HepG2 (cell line): ENCODE data around the gene LSMEM2. TPM values are rescaled to one million over a fixed set of nuclear protein-coding genes. Genes with fewer than 3 reads are reported as not detected.
A peak's percentile ranks its signal among the peaks of the same experiment; 100 is the strongest.

ENCODE experiments used
- ARHGAP35 ChIP-seq: sonication (generic); formaldehyde crosslinking; IDR thresholded peaks from 2 replicates; pipeline ENCODE4 v1.9.0; 2022; ENCODE audit warnings: mild to moderate bottlenecking, inconsistent platforms, moderate library complexity, missing genetic modification reagents, borderline replicate concordance
- HNF1A ChIP-seq, 2 experiments: sonication (generic) in 1 of 2; formaldehyde crosslinking in 1 of 2; IDR thresholded peaks; 2 replicates each; pipeline versions ENCODE4 v1.4.0 to v1.6.1; 2016 to 2020; ENCODE audit warnings: borderline replicate concordance in 1 of 2, low read depth in 1 of 2, mild to moderate bottlenecking in 1 of 2, missing genetic modification reagents in 1 of 2
- MXD3 ChIP-seq: IDR thresholded peaks from 2 replicates; pipeline ENCODE4 v1.6.1; 2016; ENCODE audit warnings: mild to moderate bottlenecking, missing biosample characterization, missing genetic modification reagents
- MXD4 ChIP-seq: IDR thresholded peaks from 2 replicates; pipeline ENCODE4 v1.6.1; 2016; ENCODE audit warnings: mild to moderate bottlenecking, missing biosample characterization, missing genetic modification reagents
- POLR2A ChIP-seq, 2 experiments: IDR thresholded peaks; 2 replicates each; pipeline ENCODE4 v1.6.1; 2011; ENCODE audit warnings: low read depth in 2 of 2, low read length in 2 of 2, mild to moderate bottlenecking in 1 of 2, moderate library complexity in 1 of 2; ENCODE audit not compliant: insufficient read depth in 1 of 2
- SAP130 ChIP-seq: IDR thresholded peaks from 2 replicates; pipeline ENCODE4 v1.6.1; 2016; ENCODE audit warnings: low read depth
- SPEN ChIP-seq: sonication (generic); formaldehyde crosslinking; IDR thresholded peaks from 2 replicates; pipeline ENCODE4 v1.5.1; 2020; ENCODE audit warnings: low read depth, mild to moderate bottlenecking, missing genetic modification reagents
- USF2 ChIP-seq, 2 experiments: sonication (generic) in 1 of 2; formaldehyde crosslinking in 1 of 2; IDR thresholded peaks; 2 replicates each; pipeline versions ENCODE4 v1.5.1 to v1.6.1; 2011 to 2020; ENCODE audit warnings: borderline replicate concordance in 1 of 2, low read depth in 1 of 2, low read length in 1 of 2, mild to moderate bottlenecking in 1 of 2, missing genetic modification reagents in 1 of 2, moderate library complexity in 1 of 2
- ZEB1 ChIP-seq: IDR thresholded peaks from 2 replicates; pipeline ENCODE4 v1.6.1; 2012; ENCODE audit warnings: mild to moderate bottlenecking, low read depth, inconsistent platforms; ENCODE audit not compliant: insufficient replicate concordance
- ZNF281 ChIP-seq: sonication (generic); formaldehyde crosslinking; IDR thresholded peaks from 2 replicates; pipeline ENCODE4 v1.4.0; 2020; ENCODE audit warnings: missing genetic modification reagents, borderline replicate concordance
- ZNF512B ChIP-seq: sonication (generic); formaldehyde crosslinking; IDR thresholded peaks from 2 replicates; pipeline ENCODE4 v1.5.1; 2020; ENCODE audit warnings: missing genetic modification reagents, mild to moderate bottlenecking, borderline replicate concordance
- ZNF678 ChIP-seq: sonication (generic); formaldehyde crosslinking; IDR thresholded peaks from 2 replicates; pipeline ENCODE4 v1.4.0; 2020; ENCODE audit warnings: mild to moderate bottlenecking, missing genetic modification reagents
- ZNF746 ChIP-seq: sonication (generic); formaldehyde crosslinking; IDR thresholded peaks from 2 replicates; pipeline ENCODE4 v1.8.0; 2022; ENCODE audit warnings: mild to moderate bottlenecking, missing genetic modification reagents
- ZSCAN29 ChIP-seq: sonication (generic); formaldehyde crosslinking; conservative IDR thresholded peaks from 2 replicates; pipeline ENCODE4 v1.4.0; 2020; ENCODE audit warnings: mild to moderate bottlenecking, missing genetic modification reagents
- polyA plus RNA-seq, 8 experiments: library from polyadenylated mRNA; depleted of rRNA in 3 of 8; stranded (reverse) in 7 of 8; unstranded in 1 of 8; fragments of >200 nt; fragmentation: Illumina TruSeq in 4 of 8; extraction: Trizol in 4 of 8; gene quantifications; 2 replicates each; pipeline versions ENCODE4 v1.2.1 to v1.2.3, GENCODE V29; 2011 to 2016; ENCODE audit warnings: low read depth in 4 of 8, missing spikeins in 1 of 8, mixed read lengths in 1 of 8; ENCODE audit not compliant: insufficient read depth in 1 of 8
- total RNA-seq, 5 experiments: library from RNA; depleted of rRNA; stranded (reverse); fragments of >200 nt; fragmentation: Illumina TruSeq; extraction: Trizol; gene quantifications; 2 replicates each; pipeline ENCODE4 v1.2.3, GENCODE V29; 2016; ENCODE audit warnings: low read depth in 1 of 5

The LSMEM2 gene
- total and polyA plus RNA-seq, 2 of the 13 experiments (the other 11 are each of a cell fraction or from before 2014, with no cell fraction given) = 0.07 to 0.41 TPM

- TF ChIP-seq ZNF512B (CRISPR knock-in tag) (no peak), USF2 (IDR thresholded peaks at IDR 0.05; ENCODE audit: low read depth, low read length) (no peak), USF2 (CRISPR knock-in tag; IDR thresholded peaks at IDR 0.05; ENCODE audit: borderline replicate concordance) (no peak), SPEN (CRISPR knock-in tag) (0 out of 2 replicates have a peak, but pooled peaks have one; percentile 43), MXD4 (peak; percentile 89), ZNF678 (0 out of 2 replicates have a peak, but pooled peaks have one; percentile 20), ZEB1 (peak; percentile 16), MXD3 (CRISPR knock-in tag) (peak; percentile 59; the same call in 1 of the 2 replicates), ZSCAN29 (CRISPR knock-in tag) (no peak), ARHGAP35 (CRISPR knock-in tag) (0 out of 2 replicates have a peak, but pooled peaks have one; percentile 47), ZNF281 (CRISPR knock-in tag) (peak; percentile 82), SAP130 (CRISPR knock-in tag) (peak; percentile 89), ZNF746 (CRISPR knock-in tag) (0 out of 2 replicates have a peak, but pooled peaks have one; percentile 11), HNF1A (IDR thresholded peaks at IDR 0.05; ENCODE audit: low read depth) (no peak), HNF1A (CRISPR knock-in tag; IDR thresholded peaks at IDR 0.05; ENCODE audit: borderline replicate concordance) (peak; percentile 56; the same call in 1 of the 2 replicates), POLR2A (IDR thresholded peaks at IDR 0.05; ENCODE audit: insufficient read depth in 1 of 2, low read depth in 2 of 2, low read length in 2 of 2) (peak in 1 of 2 experiments; percentile 58; a peak in 1 of 4 replicates)
Observed at GRCh38 chr3:50320853-50321335, 42.0 kb downstream of the LSMEM2 start (continued).
